ENCODE results near the gene MKRN1. TPM values are rescaled to one million over a fixed set of nuclear protein-coding genes. Genes with fewer than 3 reads are reported as not detected.

The MKRN1 gene, protein sequence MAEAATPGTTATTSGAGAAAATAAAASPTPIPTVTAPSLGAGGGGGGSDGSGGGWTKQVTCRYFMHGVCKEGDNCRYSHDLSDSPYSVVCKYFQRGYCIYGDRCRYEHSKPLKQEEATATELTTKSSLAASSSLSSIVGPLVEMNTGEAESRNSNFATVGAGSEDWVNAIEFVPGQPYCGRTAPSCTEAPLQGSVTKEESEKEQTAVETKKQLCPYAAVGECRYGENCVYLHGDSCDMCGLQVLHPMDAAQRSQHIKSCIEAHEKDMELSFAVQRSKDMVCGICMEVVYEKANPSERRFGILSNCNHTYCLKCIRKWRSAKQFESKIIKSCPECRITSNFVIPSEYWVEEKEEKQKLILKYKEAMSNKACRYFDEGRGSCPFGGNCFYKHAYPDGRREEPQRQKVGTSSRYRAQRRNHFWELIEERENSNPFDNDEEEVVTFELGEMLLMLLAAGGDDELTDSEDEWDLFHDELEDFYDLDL
- 38.1 and 66.6 TPM in 2 replicates for total RNA-seq

DNA sequence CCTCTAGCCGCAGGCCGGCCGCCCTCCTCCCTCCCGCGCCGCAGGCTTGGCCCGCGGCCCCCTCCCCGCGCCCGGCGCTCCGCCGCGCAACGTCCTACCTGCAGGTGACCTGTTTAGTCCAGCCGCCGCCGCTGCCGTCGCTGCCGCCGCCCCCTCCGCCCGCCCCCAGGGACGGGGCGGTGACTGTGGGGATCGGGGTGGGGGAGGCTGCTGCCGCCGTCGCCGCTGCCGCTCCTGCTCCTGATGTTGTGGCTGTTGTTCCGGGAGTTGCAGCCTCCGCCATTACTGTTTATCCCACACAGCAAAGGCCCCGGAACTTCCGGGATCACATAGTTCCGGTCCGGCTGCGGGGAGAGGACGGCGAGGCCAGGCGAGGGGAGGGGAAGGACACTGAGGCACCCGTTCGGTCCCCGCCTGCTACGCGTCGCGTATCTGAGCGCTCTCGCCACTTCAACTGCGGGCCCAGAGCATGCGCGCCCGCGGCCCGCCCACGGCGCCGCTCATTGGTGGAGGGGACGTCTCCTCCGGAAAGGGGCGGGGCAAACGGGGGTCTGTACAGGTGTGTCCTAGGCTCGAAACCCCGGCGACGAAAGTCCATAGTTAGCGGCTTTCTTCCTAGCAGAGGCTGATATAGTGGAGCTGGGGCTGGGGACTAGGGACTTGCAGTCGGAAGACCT is at the start of gene MKRN1:
TSS of gene MKRN1 (minus strand) at position 444 of the 677 bp plus-strand sequence. CDS start at position 283, 161 bp downstream.

GRCh38 chr7:140403878-140404564 is 75.3 kb downstream of the MKRN1 start, which contains the start of gene RAB19:
TSS of gene RAB19 (plus strand) at chr7:140404058. CDS start at chr7:140407647, 3,589 bp downstream.

Other genes with a start within 250 kb of the MKRN1 start
- gene SLC37A3, start 81.0 kb downstream of the MKRN1 start, total RNA-seq, result 24.7 and 26.5 TPM in 2 replicates
- not detected in 2 replicates for gene RAB19, start 75.4 kb downstream of the MKRN1 start, total RNA-seq
- gene DENND2A, start 161.3 kb upstream of the MKRN1 start, total RNA-seq, result 10.2 and 12.4 TPM in 2 replicates
- 9.5 and 11.2 TPM in 2 replicates for gene ADCK2, start 193.4 kb upstream of the MKRN1 start, total RNA-seq
- 180 and 270 TPM in 2 replicates for gene NDUFB2, start 217.2 kb upstream of the MKRN1 start, total RNA-seq

All from epithelial cell of alveolus of lung (primary cell).